ENCODE data around the gene USPL1.
A peak's percentile ranks its signal among the peaks of the same experiment; 100 is the strongest.

The USPL1 gene

GRCh38 chr13:30697177-30697953, 79.6 kb downstream of the USPL1 start:
- H3K27me3 ChIP-seq (ENCODE audit: insufficient read depth, poor library complexity, severe bottlenecking): no peaks in the 10 kb centered on the region
- no peak overlapping the region; the same call in 1 of the 2 replicates for H3K27ac ChIP-seq (replicated peaks)
- no peak for TF ChIP-seq CTCF (IDR thresholded peaks at IDR 0.05; ENCODE audit: insufficient read depth, low read length)
- H3K4me3 ChIP-seq (replicated peaks; ENCODE audit: insufficient read depth, low read length): no peak overlapping the region
- DNase-seq (ENCODE audit: low read depth in 1 of 2, low spot score in 1 of 2): no peak

DNA sequence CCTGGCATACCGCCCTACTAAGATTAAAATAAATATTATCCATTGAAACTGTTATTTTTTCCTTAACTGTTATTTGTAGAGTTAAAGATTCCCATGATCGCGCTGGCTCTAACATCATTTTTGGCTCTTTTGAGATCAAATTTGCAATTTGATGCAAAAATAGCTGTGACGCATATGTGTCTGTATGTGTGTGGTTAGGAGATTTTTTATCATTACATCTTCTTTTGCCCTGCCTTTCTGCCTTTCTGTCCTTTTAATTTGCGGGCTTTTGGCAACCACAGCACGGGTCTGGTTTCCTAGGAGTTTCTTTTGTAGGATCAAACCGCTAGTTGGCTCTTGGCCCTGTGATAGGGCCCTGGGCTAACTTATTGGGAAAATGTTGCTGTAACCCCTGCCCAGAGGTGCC, 80.3 kb downstream of the USPL1 start:
- TF ChIP-seq CTCF (IDR thresholded peaks at IDR 0.05; ENCODE audit: insufficient read depth, low read length) (no peak), POLR2AphosphoS5 (IDR thresholded peaks at IDR 0.05; ENCODE audit: low read depth) (no peak), SPI1 (IDR thresholded peaks at IDR 0.05; ENCODE audit: borderline replicate concordance, low read depth) (no peak), REST (IDR thresholded peaks at IDR 0.05; ENCODE audit: insufficient replicate concordance, low read depth) (no peak), GABPA (IDR thresholded peaks at IDR 0.05; ENCODE audit: low read depth) (no peak)
- H3K27me3 ChIP-seq (ENCODE audit: insufficient read depth, poor library complexity, severe bottlenecking): no peaks in the 10 kb centered on the region

DNA sequence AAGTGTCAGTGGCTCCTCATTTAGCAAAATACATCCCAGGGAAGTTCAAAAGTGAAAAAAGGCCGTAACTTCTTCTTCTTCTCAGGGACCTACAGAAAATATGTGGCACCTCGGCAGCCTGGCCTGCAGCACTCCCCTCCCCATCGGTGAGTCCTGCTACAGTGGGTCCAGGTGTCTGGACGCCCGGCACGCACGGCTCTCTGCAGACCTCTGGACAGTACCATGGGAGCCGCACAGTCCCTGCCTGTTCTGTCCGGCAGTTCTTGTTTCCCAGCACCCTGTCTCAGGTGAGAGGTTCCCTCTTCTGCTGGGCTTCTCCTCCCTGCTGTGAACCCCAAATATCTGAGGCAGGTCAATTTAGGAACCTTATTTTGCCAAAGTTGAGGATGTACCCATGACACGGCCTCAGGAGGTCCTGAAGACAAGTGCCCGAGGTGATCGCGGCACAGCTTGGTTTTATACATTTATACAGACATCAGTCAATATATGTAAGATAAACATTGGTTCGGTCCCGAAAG, 80.8 kb downstream of the USPL1 start:
- no peak overlapping the region for H3K27ac ChIP-seq (replicated peaks)
- no peak overlapping the region for H3K4me3 ChIP-seq (replicated peaks; ENCODE audit: insufficient read depth, low read length)
- no peak for TF ChIP-seq POLR2AphosphoS5 (IDR thresholded peaks at IDR 0.05; ENCODE audit: low read depth)
- H3K27me3 ChIP-seq (ENCODE audit: insufficient read depth, poor library complexity, severe bottlenecking): no peaks in the 10 kb centered on the region
- no peak for DNase-seq (ENCODE audit: low read depth in 1 of 2, low spot score in 1 of 2)

More for the DNA sequence above, 80.3 kb downstream of the USPL1 start:
- Histone ChIP-seq H3K4me3 (replicated peaks; ENCODE audit: insufficient read depth, low read length) (no peak overlapping the region), H3K27ac (replicated peaks) (no peak overlapping the region)
- DNase-seq (ENCODE audit: low read depth in 1 of 2, low spot score in 1 of 2): no peak

DNA sequence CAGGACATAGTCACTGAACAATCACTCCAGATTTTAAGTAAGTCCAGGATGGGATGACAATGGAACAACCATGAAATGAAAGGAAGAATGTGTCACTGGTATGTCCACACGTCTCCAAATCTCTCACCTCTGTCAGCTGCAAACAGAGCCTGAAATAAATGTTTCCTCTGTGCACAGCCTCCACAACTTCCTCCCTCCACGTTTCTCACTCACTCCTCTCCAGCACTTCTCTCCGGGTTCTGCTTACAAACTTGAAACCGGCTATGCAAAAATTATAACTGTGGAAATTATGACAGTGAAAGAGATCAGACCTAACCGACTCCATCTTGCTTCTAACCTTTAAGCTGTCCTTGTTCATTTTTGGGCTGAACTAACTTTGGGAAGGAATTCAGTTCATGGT, 82.6 kb downstream of the USPL1 start:
- no peak overlapping the region for H3K4me3 ChIP-seq (replicated peaks; ENCODE audit: insufficient read depth, low read length)
- peak in 1 of 2 experiments; percentile 62 for DNase-seq (ENCODE audit: low read depth in 1 of 2, low spot score in 1 of 2)
- H3K27ac ChIP-seq (replicated peaks): peak overlapping the region; percentile 2; the same call in 1 of the 2 replicates
- H3K27me3 ChIP-seq (ENCODE audit: insufficient read depth, poor library complexity, severe bottlenecking): no peaks in the 10 kb centered on the region
- TF ChIP-seq SPI1 (IDR thresholded peaks at IDR 0.05; ENCODE audit: borderline replicate concordance, low read depth): peak; percentile 64; the same call in 1 of the 2 replicates
- TF ChIP-seq CTCF (IDR thresholded peaks at IDR 0.05; ENCODE audit: insufficient read depth, low read length): no peak
- no peak for TF ChIP-seq REST (IDR thresholded peaks at IDR 0.05; ENCODE audit: insufficient replicate concordance, low read depth)
- no peak for TF ChIP-seq POLR2AphosphoS5 (IDR thresholded peaks at IDR 0.05; ENCODE audit: low read depth)

Data from HL-60 (cell line).